Breast epithelium (tissue), 4 donors: Measurements from ENCODE around the gene FCHSD2. TPM values are rescaled to one million over a fixed set of nuclear protein-coding genes. Genes with fewer than 3 reads are reported as not detected.

ENCODE experiments used
- DNase-seq, 2 donors: peaks; one replicate each; pipeline ENCODE4 v3.0.0-alpha.2; 2019; ENCODE audit warnings: low spot score in 2 of 2
- H3K27ac ChIP-seq, 2 donors: fragments of 200-600 bp; sonication (generic) in 1 of 2; one replicate each; pipeline ENCODE4 v1.5.1; 2016 to 2019; ENCODE audit warnings: mild to moderate bottlenecking in 1 of 2
- H3K27me3 ChIP-seq, 2 donors: fragments of 200-600 bp; sonication (generic) in 1 of 2; one replicate each; pipeline versions ENCODE4 v1.5.1 to v1.6.0; 2017 to 2019; ENCODE audit warnings: control low read depth in 1 of 2, mild to moderate bottlenecking in 1 of 2
- H3K36me3 ChIP-seq: fragments of 200-600 bp; one replicate; pipeline ENCODE4 v1.5.1; 2019
- H3K4me1 ChIP-seq, 2 donors: fragments of 200-600 bp; sonication (generic); one replicate each; pipeline ENCODE4 v1.5.1; 2016 to 2019; ENCODE audit warnings: control low read depth in 1 of 2
- H3K4me3 ChIP-seq, 3 donors: fragments of 200-600 bp; sonication (generic); 1 replicate in 2 of 3; 2 replicates in 1 of 3; pipeline ENCODE4 v1.5.1; 2016 to 2019; ENCODE audit warnings: mild to moderate bottlenecking in 3 of 3, moderate library complexity in 2 of 3
- H3K9me3 ChIP-seq, 2 donors: fragments of 200-600 bp; sonication (generic) in 1 of 2; one replicate each; pipeline ENCODE4 v1.5.1; 2016 to 2019; ENCODE audit warnings: control low read depth in 1 of 2
- CTCF ChIP-seq, 3 donors: fragments of 450-650 bp; IDR thresholded peaks; one replicate each; pipeline ENCODE4 v1.5.1; 2016 to 2017; ENCODE audit warnings: antibody characterized with exemption in 3 of 3, mild to moderate bottlenecking in 3 of 3, moderate library complexity in 3 of 3
- POLR2A ChIP-seq: fragments of 450-650 bp; IDR thresholded peaks from one replicate; pipeline ENCODE4 v1.6.1; 2016; ENCODE audit warnings: antibody characterized with exemption, mild to moderate bottlenecking, moderate library complexity
- POLR2AphosphoS5 ChIP-seq, 3 donors: sonication (generic); formaldehyde crosslinking; IDR thresholded peaks; one replicate each; pipeline ENCODE4 v1.6.1; 2017; ENCODE audit warnings: antibody characterized with exemption in 3 of 3
- intact Hi-C: fragments of 100-400 bp; cut with DNase I; formaldehyde crosslinking; loops from one replicate; pipeline ENCODE4 v1.15.1; 2023; ENCODE audit warnings: low total_unique reads
- total RNA-seq, 3 donors: library from RNA; depleted of rRNA; stranded (reverse); fragments of >200 nt; gene quantifications; one replicate each; pipeline ENCODE4 v1.1.0, GENCODE V29; 2016

The FCHSD2 gene
- total RNA-seq, 3 donors from 2014 or later = 15.5 to 23.4 (median 19.0) TPM

- Histone ChIP-seq H3K27ac (no peak overlapping the region), H3K36me3 (no peaks in the 10 kb centered on the region), H3K9me3 (no peaks in the 10 kb centered on the region), H3K4me1 (no peaks in the 10 kb centered on the region), H3K27me3 (no peaks in the 10 kb centered on the region), H3K4me3 (no peak overlapping the region)
- intact Hi-C loops = no loop called here
- TF ChIP-seq POLR2AphosphoS5 (IDR thresholded peaks at IDR 0.05) (no peak), CTCF (IDR thresholded peaks at IDR 0.05) (no peak), POLR2A (no peak)
- no peak for DNase-seq
Observed at GRCh38 chr11:73091521-73092305, 50.4 kb downstream of the FCHSD2 start.

GRCh38 chr11:73087730-73088129, 54.4 kb downstream of the FCHSD2 start:
- Histone ChIP-seq H3K4me3 (no peak overlapping the region), H3K27ac (no peak overlapping the region), H3K4me1 (no peaks in the 10 kb centered on the region), H3K27me3 (no peaks in the 10 kb centered on the region), H3K9me3 (no peaks in the 10 kb centered on the region), H3K36me3 (no peaks in the 10 kb centered on the region)
- intact Hi-C loops = no loop called here
- TF ChIP-seq POLR2A = no peak
- no peak for TF ChIP-seq CTCF (IDR thresholded peaks at IDR 0.05)
- no peak for DNase-seq

- H3K4me1 ChIP-seq = no peaks in the 10 kb centered on the region
Observed at GRCh38 chr11:73085189-73085875, 56.8 kb downstream of the FCHSD2 start.

GRCh38 chr11:73078631-73079030, 63.5 kb downstream of the FCHSD2 start:
- intact Hi-C loops = no loop called here
- no peaks in the 10 kb centered on the region for H3K36me3 ChIP-seq
- no peak for TF ChIP-seq POLR2AphosphoS5 (IDR thresholded peaks at IDR 0.05)
- TF ChIP-seq POLR2A = no peak
- TF ChIP-seq CTCF (IDR thresholded peaks at IDR 0.05) = no peak
- H3K9me3 ChIP-seq = no peaks in the 10 kb centered on the region
- no peak for DNase-seq
- no peak overlapping the region for H3K27ac ChIP-seq
- H3K4me3 ChIP-seq = no peak overlapping the region
- no peaks in the 10 kb centered on the region for H3K27me3 ChIP-seq
- H3K4me1 ChIP-seq = no peaks in the 10 kb centered on the region

More at GRCh38 chr11:73085189-73085875, 56.8 kb downstream of the FCHSD2 start:
- no peak overlapping the region for H3K4me3 ChIP-seq
- no peak for DNase-seq
- intact Hi-C loops = no loop called here
- no peak overlapping the region for H3K27ac ChIP-seq
- no peaks in the 10 kb centered on the region for H3K27me3 ChIP-seq
- H3K9me3 ChIP-seq = no peaks in the 10 kb centered on the region
- H3K36me3 ChIP-seq = no peaks in the 10 kb centered on the region
- TF ChIP-seq POLR2A = no peak
- no peak for TF ChIP-seq CTCF (IDR thresholded peaks at IDR 0.05)
- TF ChIP-seq POLR2AphosphoS5 (IDR thresholded peaks at IDR 0.05) = no peak

GRCh38 chr11:73077454-73077853, 64.7 kb downstream of the FCHSD2 start:
- TF ChIP-seq POLR2AphosphoS5 (IDR thresholded peaks at IDR 0.05) = no peak
- no peak for TF ChIP-seq CTCF (IDR thresholded peaks at IDR 0.05)
- no peak for TF ChIP-seq POLR2A

More at GRCh38 chr11:73077454-73077853, 64.7 kb downstream of the FCHSD2 start:
- DNase-seq = no peak
- intact Hi-C loops = no loop called here
- no peaks in the 10 kb centered on the region for H3K36me3 ChIP-seq
- peaks cover 0 to 5% of the 10 kb centered on the region in 2 donors for H3K4me1 ChIP-seq
- H3K27me3 ChIP-seq = no peaks in the 10 kb centered on the region
- H3K9me3 ChIP-seq = no peaks in the 10 kb centered on the region
- H3K4me3 ChIP-seq = no peak overlapping the region
- no peak overlapping the region for H3K27ac ChIP-seq
